IMR-90 (cell line): ENCODE data around the gene GBE1. TPM values are rescaled to one million over a fixed set of nuclear protein-coding genes. Genes with fewer than 3 reads are reported as not detected.

Source experiments
- ATAC-seq: fragments of 200-7000 bp; cut with Tn5 transposase; 2 replicates; pipeline ENCODE4 v1.9.1; 2020; ENCODE audit warnings: low read depth, mild to moderate bottlenecking, moderate library complexity
- BruUV-seq: library from RNA; stranded (reverse); fragments of 400-500 nt; replicated peaks from 2 replicates; lab custom pipeline; 2021; lab: Mats Ljungman, UMichigan
- CTCF ChIA-PET: fragments of 300-600 bp; formaldehyde crosslinking; extraction: SDS; loops from one replicate; lab custom pipeline; 2021; ENCODE audit warnings: antibody characterized with exemption; lab: Yijun Ruan, JAX
- POLR2A ChIA-PET: fragments of 300-600 bp; sonication (Branson Sonifier 250); formaldehyde crosslinking; loops from one replicate; lab custom pipeline; 2022; ENCODE audit warnings: antibody characterized with exemption; ENCODE audit not compliant: unreplicated experiment; lab: Charles Lee
- DNase-seq: peaks from one replicate; pipeline ENCODE4 v3.0.0; 2013
- H2AFZ ChIP-seq: replicated peaks from 2 replicates; pipeline ENCODE3; 2013; ENCODE audit warnings: low read length, mild to moderate bottlenecking; ENCODE audit not compliant: poor library complexity
- H2AK5ac ChIP-seq: 2 replicates; pipeline ENCODE4 v1.6.1; 2013; ENCODE audit warnings: low read depth, low read length, inconsistent platforms
- H2AK9ac ChIP-seq: replicated peaks from 2 replicates; pipeline ENCODE3; 2013; ENCODE audit warnings: mild to moderate bottlenecking, low read depth, low read length, moderate library complexity; ENCODE audit not compliant: poor library complexity
- H2BK120ac ChIP-seq: 2 replicates; pipeline ENCODE4 v1.6.1; 2013; ENCODE audit warnings: low read depth, low read length, inconsistent platforms
- H2BK15ac ChIP-seq: 3 replicates; pipeline ENCODE4 v1.6.1; 2013; ENCODE audit warnings: low read depth, low read length, inconsistent platforms
- H2BK20ac ChIP-seq: 2 replicates; pipeline ENCODE4 v1.6.1; 2013; ENCODE audit warnings: low read depth, mild to moderate bottlenecking, inconsistent platforms, low read length, moderate library complexity
- H2BK5ac ChIP-seq: 2 replicates; pipeline ENCODE4 v1.6.1; 2013; ENCODE audit warnings: mild to moderate bottlenecking, low read depth, low read length, inconsistent platforms; ENCODE audit not compliant: poor library complexity, severe bottlenecking
- H3K14ac ChIP-seq: replicated peaks from 2 replicates; pipeline ENCODE4 v1.6.1; 2013; ENCODE audit warnings: low read depth, low read length, inconsistent platforms
- H3K18ac ChIP-seq: 2 replicates; pipeline ENCODE4 v1.6.1; 2013; ENCODE audit warnings: low read depth, low read length, control low read depth
- H3K23ac ChIP-seq: 2 replicates; pipeline ENCODE4 v1.6.1; 2013; ENCODE audit warnings: low read depth, low read length, inconsistent platforms
- H3K27ac ChIP-seq: 2 replicates; pipeline ENCODE4 v1.5.1; 2013; ENCODE audit warnings: mild to moderate bottlenecking, control low read depth, low read length; ENCODE audit not compliant: insufficient read depth
- H3K27me3 ChIP-seq: 2 replicates; pipeline ENCODE4 v1.6.1; 2013; ENCODE audit warnings: low read length; ENCODE audit not compliant: control insufficient read depth, insufficient read depth
- H3K36me3 ChIP-seq: 2 replicates; pipeline ENCODE4 v1.6.1; 2013; ENCODE audit warnings: low read length, mixed read lengths; ENCODE audit not compliant: control insufficient read depth, insufficient read depth
- H3K4ac ChIP-seq: 2 replicates; pipeline ENCODE4 v1.6.1; 2013; ENCODE audit warnings: low read depth, low read length, inconsistent platforms
- H3K4me1 ChIP-seq: 2 replicates; pipeline ENCODE4 v1.6.1; 2013; ENCODE audit warnings: low read length, mixed read lengths; ENCODE audit not compliant: control insufficient read depth, insufficient read depth
- H3K4me2 ChIP-seq: 2 replicates; pipeline ENCODE4 v1.6.1; 2013; ENCODE audit warnings: low read depth, mild to moderate bottlenecking, control low read depth, low read length, moderate library complexity
- H3K4me3 ChIP-seq: 2 replicates; pipeline ENCODE4 v1.5.1; 2013; ENCODE audit warnings: low read depth, mild to moderate bottlenecking, control low read depth, low read length, moderate library complexity; ENCODE audit not compliant: insufficient read depth
- H3K56ac ChIP-seq: 2 replicates; pipeline ENCODE4 v1.6.1; 2013; ENCODE audit warnings: low read length, inconsistent platforms; ENCODE audit not compliant: insufficient read depth; ENCODE audit errors: extremely low read depth
- H3K79me1 ChIP-seq, 2 experiments: 2 replicates each; pipeline ENCODE4 v1.6.1; 2013; ENCODE audit warnings: low read length in 2 of 2, inconsistent platforms in 1 of 2, low read depth in 1 of 2
- H3K9ac ChIP-seq: 2 replicates; pipeline ENCODE4 v1.6.1; 2013; ENCODE audit warnings: low read depth, low read length, control low read depth
- H3K9me1 ChIP-seq: 2 replicates; pipeline ENCODE4 v1.6.1; 2013; ENCODE audit warnings: low read length, inconsistent platforms; ENCODE audit not compliant: insufficient read depth
- H3K9me3 ChIP-seq: 2 replicates; pipeline ENCODE4 v1.6.1; 2013; ENCODE audit warnings: low read length; ENCODE audit not compliant: control insufficient read depth, insufficient read depth
- H4K20me1 ChIP-seq: 2 replicates; pipeline ENCODE4 v1.6.1; 2013; ENCODE audit warnings: low read length, inconsistent platforms; ENCODE audit not compliant: insufficient read depth
- H4K5ac ChIP-seq: 2 replicates; pipeline ENCODE4 v1.6.1; 2013; ENCODE audit warnings: mild to moderate bottlenecking, low read depth, low read length, control low read depth
- H4K8ac ChIP-seq, 2 experiments: 2 replicates each; pipeline ENCODE4 v1.6.1; 2013; ENCODE audit warnings: low read depth in 2 of 2, low read length in 2 of 2, control low read depth in 1 of 2, inconsistent platforms in 1 of 2
- H4K91ac ChIP-seq: 2 replicates; pipeline ENCODE4 v1.6.1; 2013; ENCODE audit warnings: low read depth, low read length, inconsistent platforms; ENCODE audit not compliant: insufficient read depth
- BHLHE40 ChIP-seq: fragments of 150-350 bp; IDR thresholded peaks from 2 replicates; pipeline ENCODE4 v1.6.1; 2016; ENCODE audit warnings: mild to moderate bottlenecking, low read depth, low read length
- CEBPB ChIP-seq: IDR thresholded peaks from 2 replicates; pipeline ENCODE4 v1.6.1; 2012; ENCODE audit warnings: low read depth, low read length, improper control_type of control experiment
- CHD1 ChIP-seq: IDR thresholded peaks from 2 replicates; pipeline ENCODE4 v1.6.1; 2012; ENCODE audit warnings: low read depth, low read length, improper control_type of control experiment
- CTCF ChIP-seq: conservative IDR thresholded peaks from 2 replicates; pipeline ENCODE4 v1.5.1; 2012; ENCODE audit warnings: mild to moderate bottlenecking, low read depth, low read length, improper control_type of control experiment
- ELK1 ChIP-seq: fragments of 150-350 bp; IDR thresholded peaks from 2 replicates; pipeline ENCODE4 v1.6.1; 2016; ENCODE audit warnings: low read depth, mild to moderate bottlenecking, low read length, moderate library complexity, borderline replicate concordance
- FOS ChIP-seq: fragments of 150-350 bp; IDR thresholded peaks from 2 replicates; pipeline ENCODE4 v1.6.1; 2016; ENCODE audit warnings: low read depth, low read length
- MAFK ChIP-seq: IDR thresholded peaks from 2 replicates; pipeline ENCODE4 v1.6.1; 2012; ENCODE audit warnings: low read depth, low read length, improper control_type of control experiment
- MAZ ChIP-seq: IDR thresholded peaks from 2 replicates; pipeline ENCODE4 v1.6.1; 2012; ENCODE audit warnings: low read depth, mild to moderate bottlenecking, low read length, improper control_type of control experiment, moderate library complexity, borderline replicate concordance
- MXI1 ChIP-seq: IDR thresholded peaks from 2 replicates; pipeline ENCODE4 v1.6.1; 2012; ENCODE audit warnings: low read depth, mild to moderate bottlenecking, low read length, moderate library complexity, borderline replicate concordance
- NFE2L2 ChIP-seq: fragments of 150-350 bp; IDR thresholded peaks from 2 replicates; pipeline ENCODE4 v1.6.1; 2016; ENCODE audit warnings: low read depth, mild to moderate bottlenecking, low read length
- POLR2A ChIP-seq: IDR thresholded peaks from 2 replicates; pipeline ENCODE4 v1.6.1; 2012; ENCODE audit warnings: mild to moderate bottlenecking, low read depth, low read length
- RAD21 ChIP-seq: IDR thresholded peaks from 2 replicates; pipeline ENCODE4 v1.6.1; 2012; ENCODE audit warnings: low read length, improper control_type of control experiment
- RCOR1 ChIP-seq: IDR thresholded peaks from 2 replicates; pipeline ENCODE4 v1.6.1; 2012; ENCODE audit warnings: mild to moderate bottlenecking, low read length, improper control_type of control experiment; ENCODE audit not compliant: insufficient replicate concordance
- RFX5 ChIP-seq: IDR thresholded peaks from 2 replicates; pipeline ENCODE4 v1.8.0; 2012; ENCODE audit warnings: low read depth, mild to moderate bottlenecking, low read length, moderate library complexity
- SMC3 ChIP-seq: fragments of 150-350 bp; IDR thresholded peaks from 2 replicates; pipeline ENCODE4 v1.6.1; 2016; ENCODE audit warnings: low read depth, mild to moderate bottlenecking, antibody characterized with exemption, low read length, moderate library complexity
- USF2 ChIP-seq: fragments of 150-350 bp; IDR thresholded peaks from 2 replicates; pipeline ENCODE4 v1.6.1; 2017; ENCODE audit warnings: mild to moderate bottlenecking, antibody characterized with exemption, low read length, low read depth
- WGBS, 2 experiments: methylation state at CpG; one replicate each; pipeline versions ENCODE4 v1.1.5 to v1.1.7; 2013; ENCODE audit warnings: missing lambda C conversion rate in 2 of 2; ENCODE audit not compliant: insufficient read length in 1 of 2; ENCODE audit errors: extremely low coverage in 2 of 2; 5-methylcytosine and 5-hydroxymethylcytosine counted together
- dilution Hi-C: fragments of 300-500 bp; cut with HindIII; formaldehyde crosslinking; loops from one replicate; pipeline ENCODE4 v1.14.3; 2018; ENCODE audit warnings: low sequenced_read_pairs; ENCODE audit not compliant: unreplicated experiment
- in situ Hi-C: fragments of 300-500 bp; cut with MboI; formaldehyde crosslinking; loops from 3 replicates; pipeline ENCODE4 v1.14.3; 2019; ENCODE audit warnings: low sequenced_read_pairs, inconsistent platforms, mixed read lengths
- intact Hi-C: fragments of 100-400 bp; cut with micrococcal nuclease; formaldehyde crosslinking; loops from 2 replicates; pipeline ENCODE4 v1.10.0; 2022
- polyA plus RNA-seq, 3 experiments: library from polyadenylated mRNA; depleted of rRNA; stranded (reverse); fragments of >200 nt; gene quantifications; 2 replicates each; pipeline ENCODE4 v1.2.3, GENCODE V29; 2012; ENCODE audit warnings: low replicate concordance in 1 of 3
- total RNA-seq: library from RNA; depleted of rRNA; stranded (reverse); fragments of >200 nt; gene quantifications from 2 replicates; pipeline ENCODE4 v1.2.3, GENCODE V29; 2012

GBE1 gene
- total and polyA plus RNA-seq, 2 of the 4 experiments (the other 2 are of a cell fraction) = 36.7 to 90.3 TPM

GRCh38 chr3:81734742-81735141 is 26.7 kb downstream of the GBE1 start:
- H3K9ac ChIP-seq = no peak overlapping the region
- H3K14ac ChIP-seq = no peak overlapping the region
- no peak overlapping the region for H2BK20ac ChIP-seq
- no peaks in the 10 kb centered on the region for H3K36me3 ChIP-seq
- no TSS peak for BruUV-seq
- ChIA-PET POLR2A (no interaction called here), CTCF (no interaction called here)
- WGBS, 2 experiments = no CpG with 5 or more reads among the region's 1 CpG
- no peak overlapping the region for H2BK15ac ChIP-seq
- dilution Hi-C loops (no loop called here), intact Hi-C loops (no loop called here), in situ Hi-C loops (no loop called here)
- no peak overlapping the region for H4K5ac ChIP-seq
- ATAC-seq = no peak
- H2BK5ac ChIP-seq = no peak overlapping the region
- H3K4me2 ChIP-seq = no peak overlapping the region
- H2AFZ ChIP-seq = no peak overlapping the region
- no peak overlapping the region for H4K8ac ChIP-seq
- H3K27me3 ChIP-seq = no peaks in the 10 kb centered on the region
- H2AK5ac ChIP-seq = no peak overlapping the region
- peaks cover 42 to 68% of the 10 kb centered on the region in 2 experiments for H3K79me1 ChIP-seq
- no peak overlapping the region for H3K4ac ChIP-seq
- H2BK120ac ChIP-seq = no peak overlapping the region
- no peak overlapping the region for H3K18ac ChIP-seq
- TF ChIP-seq RAD21 (no peak), MAZ (no peak), CTCF (no peak), CHD1 (no peak), USF2 (no peak), NFE2L2 (no peak), RFX5 (no peak), BHLHE40 (no peak), MXI1 (no peak), MAFK (no peak), CEBPB (no peak), ELK1 (no peak), POLR2A (no peak), RCOR1 (no peak), SMC3 (no peak), FOS (no peak)
- H3K9me1 ChIP-seq = no peaks in the 10 kb centered on the region; the same call in 1 of the 2 replicates
- H3K56ac ChIP-seq = no peak overlapping the region
- no peak overlapping the region for H3K27ac ChIP-seq
- no peaks in the 10 kb centered on the region for H3K9me3 ChIP-seq
- no peak for DNase-seq
- H3K23ac ChIP-seq = peak overlapping the region; percentile 15; the same call in 1 of the 2 replicates
- H3K4me1 ChIP-seq = peaks cover 7% of the 10 kb centered on the region
- no peak overlapping the region for H2AK9ac ChIP-seq
- H4K91ac ChIP-seq = no peak overlapping the region
- H3K4me3 ChIP-seq = no peak overlapping the region
- H4K20me1 ChIP-seq = no peaks in the 10 kb centered on the region
